Activated CD8-positive, alpha-beta memory T cell treated with anti-CD3 and anti-CD28 coated beads, Interleukin-2, amount 50 U/mL, for 48 hours (primary cell): ENCODE results near the gene UBAC1.
"Not testable (repeated sequence)": the region's sequence is repeated elsewhere in the genome, so short reads cannot be mapped to it uniquely, and the experiment has no call there.

ENCODE experiments used
- DNase-seq: peaks from one replicate; pipeline ENCODE4 v3.0.0-alpha.2; 2020

UBAC1 gene

GRCh38 chr9:135976944-135977343, 15.8 kb upstream of the UBAC1 start:
- no peak for DNase-seq

GRCh38 chr9:135976531-135976930, 15.4 kb upstream of the UBAC1 start:
- no peak for DNase-seq

GRCh38 chr9:135975834-135976233, 14.7 kb upstream of the UBAC1 start:
- no peak for DNase-seq

GRCh38 chr9:135974220-135974573, 13.0 kb upstream of the UBAC1 start:
- no peak for DNase-seq

- no peak for DNase-seq
Measured at GRCh38 chr9:135973277-135974219, 12.4 kb upstream of the UBAC1 start.

- DNase-seq = peak; percentile 70
Measured at GRCh38 chr9:135971892-135972291, 10.7 kb upstream of the UBAC1 start.

- DNase-seq = no peak
Measured at GRCh38 chr9:135971111-135971766, 10.1 kb upstream of the UBAC1 start.

- no peak for DNase-seq
Measured at GRCh38 chr9:135970128-135970815, 9.1 kb upstream of the UBAC1 start.

- DNase-seq = no peak
Measured at GRCh38 chr9:135969064-135969683, 8.0 kb upstream of the UBAC1 start.

GRCh38 chr9:135968601-135969000, 7.4 kb upstream of the UBAC1 start:
- DNase-seq = no peak

- DNase-seq = no peak
Measured at GRCh38 chr9:135968083-135968476, 6.9 kb upstream of the UBAC1 start.

GRCh38 chr9:135966916-135967260, 5.7 kb upstream of the UBAC1 start:
- not testable (repeated sequence) for DNase-seq

- no peak for DNase-seq
Measured at GRCh38 chr9:135965124-135965756, 4.1 kb upstream of the UBAC1 start.

GRCh38 chr9:135963938-135964337, 2.8 kb upstream of the UBAC1 start:
- DNase-seq = no peak

GRCh38 chr9:135963338-135963737, 2.2 kb upstream of the UBAC1 start:
- no peak for DNase-seq

- no peak for DNase-seq
Measured at GRCh38 chr9:135962696-135963307, 1.6 kb upstream of the UBAC1 start.

GRCh38 chr9:135961811-135962695, 880 bp upstream of the UBAC1 start:
- DNase-seq = no peak

GRCh38 chr9:135960411-135961276, 529 bp downstream of the UBAC1 start:
- peak; percentile 61 for DNase-seq

- DNase-seq = no peak
Measured at GRCh38 chr9:135959814-135960213, 1.4 kb downstream of the UBAC1 start.

GRCh38 chr9:135958485-135958884, 2.7 kb downstream of the UBAC1 start:
- DNase-seq = no peak
